ENCODE data around the gene EIF2AK3.
"Not testable (repeated sequence)": the region's sequence is repeated elsewhere in the genome, so short reads cannot be mapped to it uniquely, and the experiment has no call there.

EIF2AK3 gene

DNA sequence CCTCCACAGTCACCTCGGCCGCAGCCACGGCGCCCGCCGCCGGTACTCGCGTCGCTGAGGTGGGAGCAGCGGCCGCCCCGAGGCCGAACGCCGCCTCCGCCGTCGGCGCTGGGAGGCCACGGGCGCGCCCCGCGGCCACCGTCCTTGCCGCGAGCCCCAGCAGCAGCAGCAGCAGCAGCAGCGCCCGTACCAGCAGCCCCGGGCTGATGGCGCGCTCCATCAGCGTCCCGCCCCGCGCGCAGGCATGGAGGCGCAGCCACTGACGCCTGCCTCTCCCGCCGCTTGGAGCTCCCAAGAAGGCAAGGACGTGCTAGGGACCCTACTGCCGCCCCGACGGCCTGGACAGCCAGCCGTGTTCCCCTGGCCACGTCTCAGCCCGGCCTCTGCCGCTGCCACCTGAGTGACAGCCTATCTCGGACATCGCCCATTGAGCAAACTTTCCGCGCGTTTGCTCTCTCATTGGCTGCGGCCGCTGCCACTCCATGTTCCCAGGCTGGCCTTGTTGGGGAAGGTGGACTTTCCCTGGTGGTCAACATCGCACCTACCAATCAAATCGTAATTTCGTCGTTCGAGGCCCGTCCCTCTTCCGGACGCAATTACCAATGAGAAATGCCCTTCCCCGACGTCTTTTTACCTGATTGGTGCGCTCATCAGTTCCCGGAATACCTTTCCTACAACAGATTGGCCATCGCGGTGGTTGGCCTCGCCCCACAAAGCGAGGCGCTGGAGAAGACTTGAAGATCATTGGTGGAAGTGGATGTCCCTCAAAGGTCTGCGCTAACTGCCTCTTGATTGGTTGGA lies at the start of gene EIF2AK3:
Gene EIF2AK3 (minus strand): TSS at position 410 of the 801 bp plus-strand sequence. CDS start 190 bp downstream, at position 220.
- DNase-seq: peak; percentile 98 to 99

DNA sequence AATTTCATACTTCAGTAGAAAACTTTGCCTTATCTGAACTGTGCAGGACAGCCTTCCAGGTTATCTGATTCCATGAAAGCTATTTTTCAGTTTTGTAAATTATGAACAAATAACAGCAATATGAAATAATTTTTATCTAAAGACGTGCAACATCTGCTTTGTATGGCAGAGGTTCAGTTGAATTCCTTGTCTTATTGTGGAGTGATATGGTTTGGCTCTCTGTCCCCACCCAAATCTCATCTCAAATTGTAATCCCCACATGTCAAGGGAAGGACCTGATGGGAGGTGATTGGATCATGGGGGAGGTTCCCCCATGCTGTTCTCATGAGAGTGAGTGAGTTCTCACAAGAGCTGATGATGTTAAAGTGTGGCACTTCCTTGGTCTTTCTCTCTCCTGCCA lies 46.1 kb upstream of the EIF2AK3 start:
- DNase-seq: no peak

- DNase-seq: peak; percentile 58 to 68
Measured at GRCh38 chr2:88671786-88672427, 44.6 kb upstream of the EIF2AK3 start.

- DNase-seq: peak in 1 of 2 experiments; percentile 29
Measured at GRCh38 chr2:88669482-88670214, 42.4 kb upstream of the EIF2AK3 start.

DNA sequence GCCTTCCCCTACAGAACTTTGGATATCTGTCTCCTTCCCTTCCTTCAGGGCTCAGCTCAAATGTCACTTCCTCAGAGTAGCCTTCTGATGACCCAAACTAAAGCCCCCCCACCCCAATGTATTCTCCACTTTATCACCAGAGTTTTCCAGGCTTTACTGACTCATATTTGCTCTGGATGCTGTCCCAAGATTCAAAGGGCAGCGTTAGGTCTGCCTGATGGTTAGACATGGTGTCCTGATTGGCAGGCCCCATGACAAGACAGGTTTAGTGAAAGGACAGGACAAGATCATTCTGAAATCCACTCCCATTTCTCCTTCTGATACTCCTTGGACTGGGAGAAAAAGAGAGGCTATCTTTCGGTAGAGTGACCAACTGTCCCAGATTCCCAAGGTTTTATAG lies 41.6 kb upstream of the EIF2AK3 start:
- no peak for DNase-seq

DNA sequence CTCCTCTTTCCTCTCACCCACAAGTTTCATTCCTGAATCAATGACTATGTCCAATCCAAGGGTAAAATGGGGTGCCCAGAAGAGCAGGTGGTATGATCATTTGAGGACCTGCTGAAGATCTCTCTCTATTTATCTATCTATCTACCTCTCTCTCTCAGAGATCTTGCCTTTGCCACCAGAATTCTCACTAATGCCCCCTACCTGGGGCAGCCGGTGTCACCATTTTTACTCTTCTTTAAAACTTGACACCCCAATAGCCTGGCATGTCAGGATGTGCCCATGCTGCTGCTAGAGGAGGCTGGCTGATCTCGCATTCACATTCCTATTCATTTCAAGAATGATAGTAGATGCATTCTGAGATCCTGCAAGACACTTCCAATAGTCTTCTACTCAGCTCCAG lies 40.0 kb upstream of the EIF2AK3 start:
- DNase-seq: no peak

- DNase-seq: no peak
Measured at GRCh38 chr2:88666576-88666975, 39.3 kb upstream of the EIF2AK3 start.

GRCh38 chr2:88660622-88661021 lies 33.4 kb upstream of the EIF2AK3 start:
- no peak for DNase-seq

DNA sequence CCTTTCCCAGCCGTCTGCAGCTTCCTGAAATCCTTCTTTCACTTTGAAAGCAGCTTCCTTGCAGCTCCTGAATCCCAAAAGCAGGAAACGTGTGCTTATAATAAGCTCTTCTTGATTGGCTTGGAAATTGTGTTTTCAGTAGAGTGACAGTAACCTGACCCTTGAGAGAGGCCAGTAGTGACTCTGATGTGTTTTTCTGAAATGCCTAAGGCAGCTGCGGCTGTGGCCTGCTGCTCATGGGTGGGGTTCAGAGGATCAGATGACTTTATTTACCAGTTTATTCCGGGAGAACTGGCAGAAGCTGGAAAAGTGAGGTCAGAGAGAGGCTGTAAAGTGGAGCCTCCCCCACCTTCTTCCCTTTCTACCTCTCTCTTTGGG lies 32.3 kb upstream of the EIF2AK3 start:
- DNase-seq: no peak

- DNase-seq: no peak
Measured at GRCh38 chr2:88658881-88659537, 31.7 kb upstream of the EIF2AK3 start.

DNA sequence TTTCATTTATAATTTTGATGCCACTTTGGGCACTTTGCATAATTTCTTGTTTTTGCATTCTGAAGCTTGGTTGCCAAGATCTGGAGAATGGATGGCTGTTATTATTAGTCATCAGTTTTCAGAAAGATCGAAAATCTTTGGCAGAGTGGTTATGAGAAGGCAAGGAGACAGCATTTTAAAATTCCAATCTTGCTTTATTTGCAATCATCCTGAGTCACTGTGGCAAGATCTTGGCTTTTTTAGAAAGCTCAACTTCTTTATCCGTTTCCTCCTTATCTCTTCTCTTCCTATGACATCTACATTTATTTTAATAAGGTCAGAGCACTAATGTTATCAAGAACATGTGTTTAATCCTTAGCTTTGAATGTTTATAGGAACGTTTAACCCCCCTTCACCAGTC lies 31.1 kb upstream of the EIF2AK3 start:
- DNase-seq: no peak

DNA sequence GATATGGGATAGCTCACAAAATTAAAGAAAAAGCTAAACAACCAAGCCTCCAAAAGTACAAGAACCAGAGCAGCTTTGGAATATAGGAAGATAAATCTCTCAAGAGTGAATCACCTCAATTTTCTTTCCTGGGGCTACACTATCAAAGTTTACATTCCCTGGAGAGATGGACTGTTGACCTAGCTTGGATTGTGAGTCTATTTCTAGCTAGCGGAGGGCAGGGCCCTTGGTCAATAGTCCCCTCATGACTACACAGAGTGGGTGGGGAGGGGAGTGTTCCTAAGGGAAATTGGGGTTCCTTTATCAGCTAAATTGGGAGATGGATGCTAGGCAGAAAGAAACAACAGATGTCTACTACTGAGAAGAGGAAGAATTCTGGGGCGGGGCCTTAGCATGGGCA lies 29.9 kb upstream of the EIF2AK3 start:
- DNase-seq: no peak

DNA sequence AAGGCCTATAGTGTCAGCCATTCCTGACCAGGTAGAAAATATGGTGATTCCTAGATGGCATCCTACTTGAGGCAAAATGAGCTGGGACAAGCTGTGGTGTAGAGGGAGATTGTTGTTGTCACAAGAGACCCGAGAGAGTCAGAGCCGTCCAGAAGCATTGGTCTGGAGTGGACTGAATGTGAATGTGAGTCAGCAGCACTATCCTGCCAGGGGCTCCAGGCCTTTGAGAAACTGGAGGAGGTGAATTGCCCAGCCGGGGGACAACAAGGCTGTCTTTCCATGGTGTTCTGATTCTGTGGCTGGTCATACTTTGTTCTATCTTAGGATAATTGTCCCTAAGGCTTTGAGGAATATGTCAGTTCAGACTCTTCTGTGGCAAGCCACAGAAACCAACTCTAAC lies 29.4 kb upstream of the EIF2AK3 start:
- no peak for DNase-seq

DNA sequence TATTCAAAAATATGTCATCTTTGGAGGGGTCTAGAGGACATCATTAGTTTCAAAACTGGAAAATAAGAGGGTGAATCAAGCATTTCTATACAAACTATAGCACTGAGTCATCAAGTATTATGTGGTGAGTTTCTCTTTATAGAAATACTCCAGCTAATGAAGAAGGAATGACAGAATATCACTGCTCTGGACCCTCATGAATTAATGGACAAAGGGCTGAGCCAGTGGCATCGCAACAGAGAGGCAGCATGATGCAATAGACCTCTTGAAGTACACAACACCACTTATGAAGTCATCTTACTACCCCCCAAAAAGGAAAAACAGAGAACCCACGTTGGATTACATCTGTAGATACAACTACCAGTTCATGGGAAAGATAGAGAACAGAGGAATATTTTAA lies 27.4 kb upstream of the EIF2AK3 start:
- DNase-seq: no peak

DNA sequence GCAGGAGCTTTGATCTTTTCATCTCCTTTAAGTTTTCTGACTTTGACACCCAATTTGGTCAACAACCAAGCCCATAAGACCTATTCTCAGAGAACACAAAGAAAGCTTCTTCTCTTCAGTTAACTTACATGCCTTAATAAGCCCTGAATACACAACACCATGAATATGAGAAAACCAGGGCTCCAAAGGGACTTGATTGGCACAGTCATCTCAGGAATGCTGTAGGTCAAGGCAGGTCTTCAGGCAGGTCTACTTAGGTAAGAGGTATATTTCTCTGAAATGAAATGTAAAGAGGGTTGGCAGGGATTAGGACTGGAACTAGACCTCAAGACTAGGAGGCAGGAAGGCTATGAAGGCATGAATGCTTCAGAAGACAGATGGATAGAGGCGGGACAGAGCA lies 24.4 kb upstream of the EIF2AK3 start:
- no peak for DNase-seq

DNA sequence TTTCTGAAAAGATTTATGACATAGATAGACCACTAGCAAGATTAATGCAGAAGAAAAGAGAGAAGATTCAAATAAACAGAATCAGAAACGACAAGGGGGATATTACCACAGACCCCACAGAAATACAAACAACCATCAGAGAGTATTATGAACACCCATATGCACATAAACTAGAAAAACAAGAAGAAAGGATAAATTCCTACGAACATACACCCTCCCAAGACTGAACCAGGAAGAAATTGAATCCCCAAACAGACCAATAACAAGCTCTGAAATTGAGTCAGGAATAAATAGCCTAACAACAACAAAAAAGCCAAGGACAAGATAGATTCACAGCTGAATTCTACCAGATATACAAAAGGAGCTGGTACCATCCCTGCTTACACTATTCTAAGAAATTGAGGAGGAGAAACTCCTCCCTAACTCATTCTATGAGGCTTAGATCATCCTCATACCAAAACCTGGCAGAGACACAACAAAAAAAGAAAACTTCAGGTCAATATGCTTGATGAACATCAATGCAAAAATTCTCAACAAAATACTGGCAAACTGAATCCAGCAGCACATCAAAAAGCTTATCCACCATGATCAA lies 18.1 kb upstream of the EIF2AK3 start:
- not testable (repeated sequence) for DNase-seq

- DNase-seq: no peak
Measured at GRCh38 chr2:88642278-88642677, 15.0 kb upstream of the EIF2AK3 start.

GRCh38 chr2:88641330-88641729 lies 14.1 kb upstream of the EIF2AK3 start:
- no peak for DNase-seq

DNA sequence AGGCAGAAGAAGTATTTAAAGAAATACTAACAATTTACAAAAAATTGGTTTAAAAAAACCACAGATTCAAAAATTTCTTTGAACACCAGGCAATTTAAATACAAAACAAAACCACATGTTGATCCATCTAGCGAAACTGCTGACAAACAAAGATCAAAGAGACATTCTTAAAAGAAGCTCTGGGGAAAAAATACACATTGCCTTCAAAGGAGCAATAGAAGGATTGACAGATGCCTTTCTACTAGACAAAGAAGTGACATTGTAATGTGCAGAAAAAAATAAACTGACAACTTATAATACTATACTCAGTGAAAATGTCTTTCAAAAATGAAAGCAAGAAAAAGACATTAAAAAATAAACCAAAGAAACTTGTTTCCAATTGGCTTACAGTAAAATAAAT lies 12.6 kb upstream of the EIF2AK3 start:
- no peak for DNase-seq

DNA sequence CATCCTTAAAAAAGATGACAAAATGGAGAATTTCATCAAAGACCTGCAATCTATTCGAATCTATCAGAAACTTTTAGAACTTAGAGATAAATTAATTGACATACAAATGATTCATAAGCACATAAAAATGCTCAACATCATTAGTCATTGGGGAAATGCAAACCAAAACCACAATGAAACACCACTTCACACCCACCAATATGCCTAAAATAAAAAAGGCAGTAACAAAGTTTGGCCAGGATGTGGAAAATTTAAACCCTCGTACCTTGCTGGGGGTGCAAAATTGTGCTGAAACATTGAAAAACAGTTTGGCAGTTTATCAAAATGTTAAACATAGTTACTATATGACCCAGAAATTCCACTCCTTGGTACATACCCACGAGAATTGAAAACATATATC lies 11.5 kb upstream of the EIF2AK3 start:
- DNase-seq: no peak

GRCh38 chr2:88638123-88638650 lies 10.9 kb upstream of the EIF2AK3 start:
- DNase-seq: no peak

DNA sequence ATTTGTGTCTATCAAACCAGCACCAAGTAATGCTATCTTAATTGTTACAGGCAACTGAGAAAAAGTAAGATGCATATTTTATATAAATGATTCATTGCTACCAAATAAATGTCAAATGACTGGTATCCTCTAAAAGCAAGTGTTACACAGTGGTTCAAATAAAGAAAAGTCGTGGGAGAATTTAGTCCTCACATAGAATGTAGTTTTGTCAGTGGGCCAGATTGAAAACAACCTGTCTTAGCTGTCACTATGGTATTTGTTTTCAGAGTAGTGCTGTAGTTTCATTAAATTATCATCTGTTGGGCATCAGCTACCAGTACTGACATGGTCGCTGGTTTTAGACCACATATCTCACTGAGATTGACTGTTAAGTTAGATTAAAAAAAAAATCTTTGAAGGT lies 10.2 kb upstream of the EIF2AK3 start:
- no peak for DNase-seq

DNA sequence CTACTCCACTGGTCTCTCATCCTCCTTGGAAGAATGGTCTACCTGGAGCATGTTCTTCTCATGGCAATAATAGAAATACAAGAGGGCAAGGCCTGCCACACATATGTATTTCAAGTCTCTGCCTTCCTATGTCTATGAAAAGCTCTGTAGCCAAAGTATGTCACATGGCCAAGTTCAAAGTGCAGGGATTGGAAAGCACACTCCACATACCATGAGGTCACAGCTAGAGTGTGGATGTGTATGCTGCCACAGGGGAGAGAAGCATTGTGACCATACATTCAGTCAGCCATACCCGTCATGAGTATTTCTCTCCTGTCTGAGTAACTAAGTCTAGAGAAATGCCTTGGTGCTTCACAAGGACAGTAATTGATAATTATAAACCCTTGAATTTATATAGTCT lies 8.8 kb upstream of the EIF2AK3 start:
- no peak for DNase-seq
